GM21528 (cell line): Measurements from ENCODE around the gene EFNA5.
"Not testable (repeated sequence)": the region's sequence is repeated elsewhere in the genome, so short reads cannot be mapped to it uniquely, and the experiment has no call there.

ENCODE experiments used
- ATAC-seq: cut with Tn5 transposase; IDR thresholded peaks from one replicate; pipeline ENCODE4 v1.9.1; 2021; ENCODE audit warnings: mild to moderate bottlenecking, moderate library complexity; ENCODE audit not compliant: unreplicated experiment, low FRiP score

Gene EFNA5

DNA sequence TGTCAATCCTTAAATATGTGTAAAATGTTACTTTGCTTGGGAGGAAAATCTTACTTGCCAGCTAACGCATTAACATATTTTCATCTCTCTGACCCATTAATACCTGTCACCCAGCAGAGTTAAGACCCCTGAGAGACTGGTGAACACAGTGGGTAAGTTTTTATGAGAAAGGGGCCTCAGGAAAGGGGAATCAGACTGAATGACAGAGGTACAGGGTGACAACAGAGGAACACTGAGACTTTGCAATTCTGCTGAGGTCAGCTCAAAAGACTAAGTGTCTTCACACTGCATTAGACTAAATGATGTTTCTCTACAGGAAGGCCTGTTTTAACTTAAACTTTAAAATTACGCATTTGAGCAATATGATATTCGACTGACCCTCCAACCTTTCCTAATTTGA lies 223.8 kb downstream of the EFNA5 start:
- ATAC-seq, result no peak

GRCh38 chr5:107444300-107444699 lies 226.4 kb downstream of the EFNA5 start:
- ATAC-seq, result no peak

- no peak for ATAC-seq
These were observed 226.8 kb downstream of the EFNA5 start for GRCh38 chr5:107443897-107444296.

DNA sequence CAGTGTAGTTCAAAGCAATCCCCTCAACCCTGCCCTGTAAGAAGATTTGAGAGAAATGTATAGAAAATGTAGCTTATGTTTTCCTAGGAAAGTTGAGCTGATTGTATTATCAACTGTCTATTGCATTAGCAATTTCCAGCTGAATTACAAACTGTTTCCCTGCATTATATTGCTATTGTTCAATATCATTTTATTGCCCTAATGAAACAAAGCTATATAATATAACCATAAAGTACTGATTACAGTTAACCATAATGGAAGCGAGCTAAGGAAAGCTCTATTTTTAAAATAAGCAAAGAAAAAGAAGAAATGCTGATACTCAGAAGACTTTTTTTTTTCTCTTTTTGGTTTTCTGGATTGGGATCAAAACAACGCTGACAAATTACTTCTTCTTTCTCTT lies 228.3 kb downstream of the EFNA5 start:
- no peak for ATAC-seq

GRCh38 chr5:107439832-107440231 lies 230.9 kb downstream of the EFNA5 start:
- ATAC-seq, result no peak

GRCh38 chr5:107437986-107438510 lies 232.7 kb downstream of the EFNA5 start:
- ATAC-seq, result no peak

GRCh38 chr5:107437154-107437553 lies 233.6 kb downstream of the EFNA5 start:
- no peak for ATAC-seq

- ATAC-seq, result no peak
These were observed 234.5 kb downstream of the EFNA5 start for GRCh38 chr5:107436201-107436600.

DNA sequence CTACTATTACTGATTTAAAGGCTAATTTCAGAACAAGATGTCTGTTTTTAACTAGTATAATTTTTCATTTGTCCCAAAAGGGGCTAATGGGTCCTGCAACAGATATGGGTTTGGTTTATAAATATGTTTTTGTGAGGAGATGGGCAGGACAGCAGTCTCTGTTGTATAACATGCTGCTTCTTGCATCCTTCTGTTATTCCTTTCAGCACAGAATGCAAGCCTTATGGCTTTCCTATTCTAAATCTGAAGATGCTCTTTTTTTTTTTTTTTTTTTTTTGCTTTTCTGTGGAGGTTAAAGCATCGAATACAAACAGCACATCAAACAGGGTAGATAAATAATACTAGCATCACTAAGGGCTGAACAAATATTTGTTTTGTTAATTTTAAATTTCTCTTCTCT lies 235.7 kb downstream of the EFNA5 start:
- ATAC-seq, result no peak

GRCh38 chr5:107433646-107434045 lies 237.1 kb downstream of the EFNA5 start:
- not testable (repeated sequence) for ATAC-seq

GRCh38 chr5:107431998-107432397 lies 238.7 kb downstream of the EFNA5 start:
- no peak for ATAC-seq

DNA sequence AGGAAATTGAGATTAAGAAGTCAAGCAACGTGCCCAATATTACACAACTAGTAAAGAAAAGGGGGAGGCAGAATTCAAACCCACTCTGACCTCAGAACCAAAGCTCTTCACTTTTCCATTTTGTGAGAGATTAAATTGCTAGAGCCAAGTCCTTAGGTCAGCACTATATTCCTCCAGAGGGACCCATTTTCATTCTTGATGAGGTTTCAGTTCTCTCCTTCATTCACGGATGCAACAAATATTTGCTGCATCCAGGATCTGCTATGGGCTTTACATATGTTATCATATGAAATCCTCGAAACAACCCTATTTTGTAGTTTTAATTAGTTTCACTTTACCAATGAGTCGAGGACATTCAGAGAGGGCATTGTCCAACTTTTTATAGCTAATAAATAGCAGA lies 239.2 kb downstream of the EFNA5 start:
- no peak for ATAC-seq

- no peak for ATAC-seq
These were observed 240.6 kb downstream of the EFNA5 start for GRCh38 chr5:107430071-107430625.

GRCh38 chr5:107428303-107428813 lies 242.4 kb downstream of the EFNA5 start:
- ATAC-seq, result no peak

GRCh38 chr5:107426872-107427271 lies 243.9 kb downstream of the EFNA5 start:
- no peak for ATAC-seq

DNA sequence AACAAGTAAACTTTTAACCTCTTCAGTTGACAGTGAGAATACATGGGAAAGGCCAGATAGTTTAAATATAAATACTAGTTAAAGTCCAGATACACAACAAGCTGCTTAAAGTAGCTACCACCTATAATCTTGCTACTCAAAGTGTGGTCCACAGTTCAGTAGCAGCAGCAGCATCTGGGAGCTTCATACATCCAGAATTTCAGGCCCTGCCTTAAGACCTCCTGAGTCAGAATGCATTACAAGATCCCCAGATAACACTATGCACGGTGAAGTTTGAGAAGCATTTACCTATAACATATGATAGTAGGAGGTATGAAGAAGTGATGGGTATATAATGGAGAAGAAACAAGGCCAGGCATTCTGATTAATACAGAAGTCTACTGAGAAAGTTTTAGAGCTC lies 244.5 kb downstream of the EFNA5 start:
- ATAC-seq, result no peak

DNA sequence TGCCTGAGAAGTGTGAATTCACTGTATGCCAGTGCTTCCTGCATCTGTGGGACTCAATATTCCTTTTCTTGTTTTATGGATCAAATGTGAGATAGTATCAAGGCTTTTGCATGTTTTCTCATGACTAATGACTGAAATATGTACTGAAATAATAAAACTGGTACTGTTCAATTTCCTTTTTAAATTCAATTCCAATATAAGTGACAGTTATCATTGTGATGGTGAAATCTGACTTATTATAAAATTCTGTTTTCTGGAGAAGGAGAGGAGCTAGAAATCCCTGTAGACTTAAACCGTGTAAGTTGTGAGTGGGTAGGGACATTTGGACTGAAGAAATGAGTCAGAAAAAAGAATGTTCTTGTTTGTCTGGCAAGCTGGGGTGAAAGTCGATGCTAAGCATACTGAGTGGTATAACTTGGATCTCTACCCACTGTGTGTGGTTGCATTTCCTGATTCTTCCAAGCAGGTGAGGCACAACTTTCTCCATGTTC lies 245.2 kb downstream of the EFNA5 start:
- ATAC-seq, result no peak

DNA sequence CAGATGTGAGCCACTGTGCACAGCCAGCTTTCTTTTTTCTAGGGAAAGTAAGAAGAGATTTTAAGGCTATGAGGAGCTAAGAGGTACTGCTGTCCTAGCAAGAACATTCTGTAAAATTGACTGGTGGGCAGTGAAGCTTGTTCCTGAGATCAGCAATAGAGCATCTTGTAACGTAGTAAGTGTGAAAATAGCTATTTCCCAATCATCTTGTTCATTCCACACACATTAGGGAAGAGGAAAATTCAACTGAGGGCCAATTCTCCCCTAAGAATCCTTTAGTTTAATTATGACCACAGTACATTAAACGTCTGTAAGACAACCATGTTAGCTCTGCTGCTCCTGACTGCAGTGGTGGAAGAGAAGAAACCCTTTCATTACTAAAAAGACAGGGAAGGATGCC lies 246.2 kb downstream of the EFNA5 start:
- ATAC-seq, result no peak

GRCh38 chr5:107422494-107422893 lies 248.2 kb downstream of the EFNA5 start:
- no peak for ATAC-seq

DNA sequence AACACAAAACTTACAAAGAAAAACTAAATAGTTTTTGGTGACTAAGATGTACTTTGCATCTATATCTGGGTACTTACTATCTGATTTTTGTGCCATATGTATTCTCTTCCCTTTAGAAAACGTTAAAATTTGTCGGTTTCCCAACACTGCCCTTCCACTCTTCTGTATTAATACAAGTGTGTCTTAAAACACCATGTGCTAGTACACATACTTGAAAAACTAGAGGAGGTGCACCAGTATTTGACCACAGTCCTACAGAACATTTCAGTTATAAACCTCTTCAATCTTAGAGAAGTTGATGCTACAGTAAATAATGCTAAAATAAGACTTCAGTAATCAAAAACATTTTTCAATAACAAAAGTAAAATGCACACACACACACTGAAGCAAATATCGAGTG lies 251.2 kb downstream of the EFNA5 start:
- ATAC-seq, result no peak

GRCh38 chr5:107418902-107419301 lies 251.8 kb downstream of the EFNA5 start:
- ATAC-seq, result no peak

- no peak for ATAC-seq
These were observed 252.7 kb downstream of the EFNA5 start for GRCh38 chr5:107418071-107418470.
